Thyroid gland (tissue), 4 donors: Measurements from ENCODE around the gene MRPL30. TPM values are rescaled to one million over a fixed set of nuclear protein-coding genes. Genes with fewer than 3 reads are reported as not detected.

ENCODE experiments used
- DNase-seq, 2 donors: peaks; one replicate each; pipeline ENCODE4 v3.0.0-alpha.2; 2019
- H3K27ac ChIP-seq, 3 donors: fragments of 200-600 bp; sonication (generic); 1 replicate in 2 of 3; 2 replicates in 1 of 3; pipeline ENCODE4 v1.5.1; 2016 to 2019; ENCODE audit warnings: mild to moderate bottlenecking in 1 of 3, moderate library complexity in 1 of 3
- H3K27me3 ChIP-seq: fragments of 200-600 bp; sonication (generic); one replicate; pipeline ENCODE4 v1.5.1; 2019
- H3K36me3 ChIP-seq, 2 donors: fragments of 200-600 bp; sonication (generic); one replicate each; pipeline ENCODE4 v1.5.1; 2016 to 2019
- H3K4me1 ChIP-seq, 2 donors: fragments of 200-600 bp; sonication (generic); one replicate each; pipeline ENCODE4 v1.5.1; 2017 to 2019
- H3K4me3 ChIP-seq, 3 donors: fragments of 200-600 bp; sonication (generic); replicated peaks in 1 of 3; 1 replicate in 2 of 3; 2 replicates in 1 of 3; pipeline ENCODE4 v1.5.1; 2016; ENCODE audit warnings: mild to moderate bottlenecking in 1 of 3
- H3K9me3 ChIP-seq: fragments of 200-600 bp; sonication (generic); one replicate; pipeline ENCODE4 v1.5.1; 2017
- CTCF ChIP-seq, 6 experiments: fragments of 200-600 bp in 3 of 6; fragments of 450-650 bp in 3 of 6; sonication (generic) in 3 of 6; IDR thresholded peaks; one replicate each; pipeline ENCODE4 v1.5.1; 2016 to 2019; ENCODE audit warnings: antibody characterized with exemption in 6 of 6, mild to moderate bottlenecking in 2 of 6, inconsistent platforms in 1 of 6, moderate library complexity in 1 of 6
- POLR2A ChIP-seq, 2 donors: fragments of 450-650 bp; IDR thresholded peaks; one replicate each; pipeline ENCODE4 v1.6.1; 2017; ENCODE audit warnings: antibody characterized with exemption in 2 of 2, mild to moderate bottlenecking in 2 of 2, moderate library complexity in 1 of 2
- WGBS, 2 donors: methylation state at CpG; one replicate each; pipeline ENCODE4 v1.1.5; 2017; 5-methylcytosine and 5-hydroxymethylcytosine counted together
- intact Hi-C: fragments of 100-400 bp; cut with DNase I; formaldehyde crosslinking; loops from one replicate; pipeline ENCODE4 v1.15.1; 2023
- total RNA-seq, 4 donors: library from RNA; depleted of rRNA; stranded (reverse); fragments of >200 nt; gene quantifications; one replicate each; pipeline ENCODE4 v1.2.3, GENCODE V29; 2016

Gene MRPL30
- total RNA-seq, 4 donors from 2014 or later = 27.2 to 47.9 (median 37.0) TPM

GRCh38 chr2:99141110-99142108 lies 39.6 kb upstream of the MRPL30 start, which contains the start of gene C2orf15:
C2orf15 (plus strand) TSS chr2:99141707; CDS start chr2:99150559, 8,852 bp downstream.
- intact Hi-C loops = loop anchor here (5.0 kb wide), 1 partner anchor 351 kb away; the partner anchor contains the start of gene REV1
- Histone ChIP-seq H3K27me3 (no peaks in the 10 kb centered on the region), H3K4me3 (peak within 1 kb of the TSS; percentile 32 to 62 (median 44)), H3K4me1 (peaks cover 5 to 10% of the 10 kb centered on the region in 2 donors), H3K36me3 (no peaks in the 10 kb centered on the region), H3K9me3 (no peaks in the 10 kb centered on the region), H3K27ac (peak within 1 kb of the TSS; percentile 77 to 95 (median 80))
- WGBS, 2 donors = 0% methylated on average over 40 to 58 of the region's 84 CpGs
- DNase-seq = peak; percentile 99
- TF ChIP-seq POLR2A (IDR thresholded peaks at IDR 0.05) (peak in 1 of 2 donors; percentile 97), CTCF (IDR thresholded peaks at IDR 0.05) (peak in 1 of 6 experiments; percentile 27)

GRCh38 chr2:99150706-99151105 lies 30.3 kb upstream of the MRPL30 start:
- DNase-seq = no peak
- WGBS, 2 donors = 95 to 100% methylated on average over 1 of the region's 1 CpG
- Histone ChIP-seq H3K4me3 (no peak overlapping the region), H3K27ac (no peak overlapping the region), H3K36me3 (no peaks in the 10 kb centered on the region), H3K27me3 (no peaks in the 10 kb centered on the region), H3K4me1 (peaks cover 23 to 24% of the 10 kb centered on the region in 2 donors), H3K9me3 (no peaks in the 10 kb centered on the region)
- intact Hi-C loops = no loop called here
- TF ChIP-seq POLR2A (IDR thresholded peaks at IDR 0.05) = no peak
- TF ChIP-seq CTCF (IDR thresholded peaks at IDR 0.05) = no peak

- Histone ChIP-seq H3K4me1 (peaks cover 24 to 28% of the 10 kb centered on the region in 2 donors), H3K27ac (peak overlapping the region; percentile 47 to 95 (median 51)), H3K9me3 (no peaks in the 10 kb centered on the region), H3K4me3 (no peak overlapping the region), H3K36me3 (no peaks in the 10 kb centered on the region), H3K27me3 (no peaks in the 10 kb centered on the region)
- WGBS, 2 donors = 55 to 57% methylated on average over 7 of the region's 7 CpGs
- peak; percentile 23 to 26 for DNase-seq
- intact Hi-C loops = no loop called here
- no peak for TF ChIP-seq CTCF (IDR thresholded peaks at IDR 0.05)
- no peak for TF ChIP-seq POLR2A (IDR thresholded peaks at IDR 0.05)
These were observed 28.6 kb upstream of the MRPL30 start for GRCh38 chr2:99152199-99152895.

- WGBS, 2 donors = 36 to 37% methylated on average over 12 of the region's 12 CpGs
- H3K27me3 ChIP-seq = no peaks in the 10 kb centered on the region
- H3K4me3 ChIP-seq = peak overlapping the region; percentile 75 to 95 (median 93)
- peak; percentile 29 to 31 for DNase-seq
- intact Hi-C loops = no loop called here
- no peaks in the 10 kb centered on the region for H3K9me3 ChIP-seq
- H3K36me3 ChIP-seq = no peaks in the 10 kb centered on the region
- peak overlapping the region; percentile 93 to 96 (median 95) for H3K27ac ChIP-seq
- TF ChIP-seq POLR2A (IDR thresholded peaks at IDR 0.05) = no peak
- TF ChIP-seq CTCF (IDR thresholded peaks at IDR 0.05) = no peak
- H3K4me1 ChIP-seq = peaks cover 24 to 28% of the 10 kb centered on the region in 2 donors
These were observed 26.9 kb upstream of the MRPL30 start for GRCh38 chr2:99153921-99154604.
